NCI-H2227 treated with DMSO at 0.1 percent for 48 hours (cell line): Measurements from ENCODE around the gene EFR3B.
"Not testable (repeated sequence)": the region's sequence is repeated elsewhere in the genome, so short reads cannot be mapped to it uniquely, and the experiment has no call there.

Experiments used
- DNase-seq: peaks from one replicate; lab custom pipeline; 2025; lab: John Stamatoyannopoulos, UW

Gene EFR3B

DNA sequence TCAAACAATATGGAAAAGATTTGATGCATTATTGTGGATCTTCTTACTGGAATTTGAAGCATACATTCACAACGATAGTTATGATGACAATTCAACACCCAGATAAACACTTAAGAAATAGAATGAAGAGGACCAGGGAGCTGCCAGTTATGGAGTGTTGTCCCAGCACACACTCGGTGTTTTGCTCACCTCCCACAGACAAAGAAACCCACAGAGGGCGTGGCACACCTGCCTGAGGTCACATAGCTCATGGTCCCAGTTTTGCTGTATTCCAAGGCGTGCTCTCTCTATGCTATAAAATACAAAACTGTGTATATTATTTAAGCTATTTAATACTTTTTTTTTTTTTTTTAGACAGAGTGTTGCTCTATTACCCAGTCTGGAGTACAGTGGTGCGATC is 31.1 kb downstream of the EFR3B start:
- DNase-seq, result no peak

DNA sequence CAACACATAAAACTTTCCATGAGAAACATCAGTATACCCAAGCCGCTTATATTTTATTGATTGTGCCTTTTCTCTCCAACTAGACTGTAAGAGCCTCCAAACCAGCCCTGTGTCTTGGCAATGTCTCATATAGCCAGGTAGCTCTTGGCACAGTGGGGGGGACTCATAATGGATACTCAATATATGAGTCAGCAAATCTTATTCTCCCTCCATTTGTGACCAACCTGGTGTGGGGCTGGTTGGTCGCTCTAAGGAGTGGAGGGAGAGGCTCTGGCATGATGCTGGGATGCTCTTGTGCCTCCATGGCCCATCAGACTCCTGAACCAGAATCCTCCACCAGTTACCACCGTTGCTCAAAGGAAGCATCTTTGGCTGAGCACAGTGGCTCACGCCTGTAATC is 32.0 kb downstream of the EFR3B start:
- DNase-seq, result no peak

DNA sequence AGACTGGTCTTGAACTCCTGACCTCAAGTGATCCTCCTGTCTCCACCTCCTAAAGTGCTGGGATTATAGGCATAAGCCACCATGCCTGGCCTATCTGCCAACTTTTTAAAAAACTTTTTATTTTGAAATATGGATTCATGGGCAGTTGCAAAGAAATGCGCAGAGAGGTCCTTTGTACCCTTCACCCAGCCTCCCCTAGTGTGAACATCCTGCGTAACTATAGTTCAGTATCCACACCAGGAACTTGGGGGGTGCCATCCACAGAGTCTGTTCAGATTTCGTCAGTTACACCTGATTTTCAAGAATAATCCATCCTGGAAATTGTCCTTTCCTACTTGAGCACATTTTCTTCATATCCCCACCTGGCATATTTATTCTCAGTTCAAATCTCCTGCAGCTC is 33.0 kb downstream of the EFR3B start:
- DNase-seq, result no peak

DNA sequence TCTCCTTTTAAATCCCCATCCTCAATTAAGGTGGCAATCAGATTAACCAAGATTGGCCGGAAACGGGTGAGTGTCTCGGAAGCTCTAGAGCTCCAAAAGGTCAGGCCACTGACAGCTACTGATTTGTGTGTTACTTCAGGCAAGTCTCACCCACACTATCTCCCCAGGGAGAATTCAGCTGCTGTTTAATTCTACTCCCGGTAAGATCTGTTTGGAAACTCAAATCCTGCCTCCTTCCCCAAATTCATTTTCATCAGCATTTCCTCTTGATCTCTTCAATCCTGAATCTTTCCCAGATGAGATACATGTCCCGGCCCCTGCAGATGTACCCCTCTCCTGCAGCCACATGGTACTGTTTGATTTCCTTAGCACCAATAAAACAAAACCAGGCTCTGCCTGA is 34.9 kb downstream of the EFR3B start:
- DNase-seq, result no peak

DNA sequence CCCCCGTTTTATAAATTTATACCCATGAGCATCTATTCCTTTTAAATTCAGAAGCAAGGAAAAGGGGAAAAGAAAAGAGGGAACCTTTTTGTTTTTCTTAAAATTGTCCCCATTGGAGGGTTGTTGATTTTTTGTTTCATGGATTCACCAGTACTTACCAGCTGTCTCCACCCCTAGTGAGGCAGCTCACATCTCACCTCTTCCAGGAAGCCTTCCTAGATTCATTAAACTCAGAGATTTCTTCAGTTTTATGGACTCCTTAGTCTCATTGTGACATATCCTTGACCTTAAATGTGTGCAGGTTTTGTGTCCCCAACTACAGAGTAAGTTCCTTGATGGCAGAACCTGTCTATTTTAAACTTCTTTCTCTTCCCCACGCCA is 35.9 kb downstream of the EFR3B start:
- no peak for DNase-seq

DNA sequence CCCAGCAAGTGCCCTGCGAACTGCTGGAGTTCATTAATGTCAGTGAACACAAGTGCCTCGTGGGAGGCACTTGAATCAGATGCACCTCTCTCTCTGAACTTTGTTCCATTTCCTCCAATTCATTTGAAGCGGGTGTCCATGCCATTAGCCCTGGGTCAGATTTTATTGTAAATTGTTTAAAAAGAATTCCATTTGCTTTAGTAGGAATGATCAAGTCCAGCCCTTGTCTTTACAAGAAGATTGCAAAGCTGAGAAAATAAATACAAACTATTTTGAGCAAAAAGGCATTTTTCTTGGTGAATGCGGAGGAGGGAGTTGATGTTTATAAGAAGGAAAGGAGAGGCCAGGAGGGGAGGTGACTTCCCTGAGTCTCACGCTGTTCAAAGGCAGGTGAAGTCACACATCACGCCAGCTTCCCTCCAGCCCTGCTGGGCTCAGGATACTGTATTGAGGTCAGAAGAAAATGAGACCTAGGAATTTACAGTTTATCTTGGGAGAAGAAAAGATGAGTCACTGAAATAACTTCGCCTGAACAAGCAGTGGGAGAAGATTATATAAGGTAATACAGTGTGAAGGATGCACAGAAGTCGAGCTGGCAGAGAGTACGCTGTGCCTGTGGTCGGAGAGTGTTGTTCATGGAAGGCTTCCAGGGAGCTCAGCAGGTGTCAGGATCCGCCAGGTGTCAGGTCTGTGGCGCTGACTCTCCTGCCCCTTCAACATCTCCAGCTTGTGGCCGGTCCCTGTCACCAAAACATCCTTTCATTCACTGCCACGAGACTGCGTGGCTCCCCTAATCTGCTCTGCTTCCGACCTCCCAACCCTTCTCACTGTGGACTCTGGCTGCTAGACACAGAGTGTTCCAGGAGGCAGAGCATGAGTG is 36.5 kb downstream of the EFR3B start:
- DNase-seq, result peak; percentile 35

DNA sequence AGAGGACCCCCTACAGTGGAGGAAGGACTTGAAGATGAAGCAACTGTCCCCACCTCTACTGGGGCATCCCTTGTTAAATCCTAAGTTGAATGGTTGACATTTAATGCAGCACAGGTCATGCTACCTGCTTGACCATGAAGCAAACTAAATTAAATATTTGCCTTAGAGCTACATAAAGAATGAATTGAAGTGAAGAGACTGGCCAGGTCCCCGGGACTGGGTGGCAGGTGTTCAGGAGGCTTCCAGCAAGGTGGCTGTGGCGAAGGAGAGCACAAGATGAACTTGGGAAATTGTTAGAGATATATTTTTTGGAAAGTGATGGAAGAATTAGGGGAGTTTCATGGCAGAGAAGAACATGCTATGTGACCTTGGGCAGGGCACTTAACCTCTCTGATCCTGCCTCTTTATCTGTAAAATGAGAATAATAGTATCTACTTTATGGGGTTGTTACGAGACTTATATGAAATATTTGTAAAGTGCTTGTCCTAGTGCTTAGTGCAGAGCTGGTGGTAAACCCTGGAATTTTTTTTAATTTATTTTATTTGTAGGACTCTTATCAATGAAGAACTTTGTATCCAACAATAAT is 37.3 kb downstream of the EFR3B start:
- no peak for DNase-seq

DNA sequence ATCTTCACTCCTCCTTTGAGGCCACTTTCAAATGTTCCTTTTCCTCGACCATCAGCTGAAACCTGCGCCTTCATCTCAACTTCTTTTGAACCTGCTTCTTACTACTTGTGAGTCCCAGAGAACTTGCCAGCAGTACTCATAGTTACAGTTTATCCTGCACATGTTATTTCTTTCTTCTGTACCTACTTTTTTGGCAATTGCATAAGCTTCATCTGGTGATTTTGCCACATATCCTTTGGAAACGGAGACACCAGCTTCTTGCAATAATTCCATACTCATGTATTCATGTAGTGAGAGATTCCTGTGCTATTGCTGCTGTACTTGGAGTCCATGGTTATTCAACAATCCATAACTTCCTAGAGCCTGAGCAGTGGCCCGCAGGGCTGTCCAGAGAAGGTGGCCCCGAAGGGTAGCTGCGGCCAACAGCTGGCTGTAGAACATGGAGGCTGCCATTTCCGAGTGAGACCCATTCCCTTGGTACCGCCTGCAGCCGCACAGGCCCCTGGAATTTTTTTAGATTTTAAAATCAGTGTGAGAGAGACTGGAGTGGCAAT is 39.4 kb downstream of the EFR3B start:
- no peak for DNase-seq

DNA sequence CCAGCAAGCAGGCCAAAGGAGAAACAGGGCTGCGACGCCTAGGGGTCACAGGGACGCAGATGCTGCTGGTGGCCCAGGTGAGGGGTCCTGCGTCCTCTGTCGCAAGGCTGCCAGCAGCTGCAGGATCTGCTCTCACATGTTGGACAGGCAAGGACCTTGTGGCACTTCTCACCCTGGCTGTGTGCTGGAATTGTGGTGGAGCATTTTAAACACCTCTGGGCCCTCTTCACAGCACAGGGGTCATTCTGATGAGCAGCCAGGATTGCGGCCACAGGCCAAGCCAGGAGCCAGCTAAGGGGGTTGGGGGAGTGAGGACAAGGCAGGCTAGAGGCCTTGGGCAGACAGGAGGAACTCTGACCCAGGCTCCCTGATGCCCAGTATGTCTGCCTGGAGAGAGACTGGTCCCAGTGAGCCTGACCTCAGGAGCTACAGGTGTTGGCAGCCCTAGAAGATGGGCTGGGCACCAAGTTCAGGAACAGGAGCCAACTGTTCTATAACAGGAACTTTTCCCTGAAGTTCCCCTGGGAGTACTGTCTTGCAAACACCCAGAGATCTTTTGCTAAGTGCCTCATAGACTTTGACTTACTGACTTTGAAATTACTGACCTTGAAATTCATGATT is 40.2 kb downstream of the EFR3B start:
- DNase-seq, result no peak

DNA sequence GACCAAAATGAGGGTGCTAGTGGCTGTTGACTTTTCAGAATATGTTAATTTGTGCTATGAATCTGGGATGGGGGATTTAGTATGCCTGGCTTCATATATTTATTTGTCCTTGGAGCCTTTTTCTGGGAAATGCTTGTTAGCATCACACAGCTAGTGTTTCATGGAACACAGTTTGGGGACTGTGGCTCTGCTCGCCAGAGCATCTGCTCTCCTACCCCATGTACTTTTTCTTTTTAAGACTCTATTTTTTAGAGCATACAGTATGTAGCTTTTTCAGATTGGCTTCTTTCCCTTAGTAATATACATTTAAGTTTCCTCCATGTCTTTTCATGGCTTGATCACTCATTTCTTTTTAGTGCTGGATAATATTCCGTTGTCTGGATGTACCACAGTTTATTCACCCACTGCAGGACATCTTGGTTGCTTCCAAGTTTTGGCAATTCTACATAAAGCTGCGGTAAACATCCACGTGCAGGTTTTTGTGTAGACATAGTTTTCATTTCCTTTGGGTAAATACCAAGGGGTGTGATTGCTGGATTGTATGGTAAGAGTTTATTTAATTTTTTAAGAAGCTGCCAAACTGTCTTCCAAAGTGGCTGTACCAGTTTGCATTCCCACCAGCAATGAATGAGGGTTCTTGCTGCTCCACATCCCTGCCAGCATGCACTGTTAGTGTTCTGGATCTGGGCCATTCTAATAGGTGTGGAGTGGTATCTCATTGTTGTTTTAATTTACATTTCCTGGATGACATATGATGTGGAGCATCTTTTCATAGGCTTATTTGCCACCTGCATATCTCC is 44.1 kb downstream of the EFR3B start:
- DNase-seq, result no peak

DNA sequence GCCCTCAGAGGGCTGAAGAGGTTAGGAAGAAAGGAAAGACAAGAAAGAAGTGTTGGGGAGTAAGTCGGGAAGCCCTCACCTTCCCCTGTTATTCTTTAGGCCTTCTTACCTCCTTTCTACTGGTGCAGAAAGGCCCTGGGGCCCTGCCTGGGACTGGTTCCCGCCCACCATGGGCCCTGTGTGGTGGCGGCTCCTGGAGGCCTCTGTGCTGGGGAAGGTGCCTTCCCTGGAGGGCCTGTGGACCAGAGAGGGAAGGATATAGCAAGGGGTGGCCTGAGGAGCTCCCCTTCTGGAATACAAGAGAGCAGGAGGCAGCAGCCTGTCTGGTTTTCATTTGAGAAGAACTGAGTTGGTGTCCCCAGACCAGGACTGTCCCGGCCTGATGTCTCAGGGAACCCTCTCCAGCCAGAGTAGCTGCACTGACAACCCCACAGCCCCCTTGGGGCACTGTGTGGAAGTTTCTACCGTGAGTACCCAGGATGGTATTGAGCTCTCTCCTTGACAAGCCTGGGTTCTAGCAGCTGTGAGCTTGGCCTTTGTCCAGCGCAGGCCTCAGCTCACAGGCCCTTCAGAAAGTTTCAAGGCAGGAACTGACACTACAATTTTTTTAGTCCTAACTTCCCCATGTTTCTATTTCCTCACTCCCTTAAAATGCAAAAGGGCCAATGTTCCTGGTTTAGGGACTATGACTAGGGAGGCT is 47.1 kb downstream of the EFR3B start:
- no peak for DNase-seq

DNA sequence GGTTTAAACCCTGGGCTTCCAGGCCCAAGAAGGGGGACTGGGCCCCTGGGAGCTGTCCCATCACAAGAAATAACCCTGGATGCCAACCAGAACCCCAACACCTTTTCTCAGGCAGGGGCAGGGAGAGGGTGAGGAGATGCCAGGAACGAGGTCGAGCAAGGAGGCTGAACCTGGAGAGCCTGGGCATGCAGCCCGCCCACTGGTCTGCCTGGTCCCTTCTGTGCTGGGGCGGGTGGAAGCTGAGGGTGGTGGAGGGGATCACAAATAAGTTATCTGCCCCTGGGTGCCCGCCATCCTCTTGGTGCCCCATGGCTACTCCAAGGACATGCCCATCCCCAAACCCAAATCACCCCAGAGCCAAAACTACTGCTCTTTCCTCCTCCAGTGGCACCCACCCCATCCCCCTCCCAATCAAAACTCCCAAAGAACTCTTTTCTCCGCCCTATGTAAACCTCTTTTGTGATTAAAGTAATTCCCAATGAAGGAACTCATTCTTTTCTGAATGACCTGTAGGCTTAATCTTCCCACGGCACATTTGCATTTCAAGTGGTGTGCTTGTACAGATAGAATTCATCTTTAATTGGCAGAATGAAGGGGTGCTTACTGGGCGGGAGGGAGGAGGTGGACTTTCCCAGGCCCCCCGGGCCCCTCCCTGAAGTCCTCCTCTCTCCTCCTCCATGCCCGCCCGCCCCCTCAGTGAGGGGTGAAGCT is 47.9 kb downstream of the EFR3B start:
- DNase-seq, result no peak

DNA sequence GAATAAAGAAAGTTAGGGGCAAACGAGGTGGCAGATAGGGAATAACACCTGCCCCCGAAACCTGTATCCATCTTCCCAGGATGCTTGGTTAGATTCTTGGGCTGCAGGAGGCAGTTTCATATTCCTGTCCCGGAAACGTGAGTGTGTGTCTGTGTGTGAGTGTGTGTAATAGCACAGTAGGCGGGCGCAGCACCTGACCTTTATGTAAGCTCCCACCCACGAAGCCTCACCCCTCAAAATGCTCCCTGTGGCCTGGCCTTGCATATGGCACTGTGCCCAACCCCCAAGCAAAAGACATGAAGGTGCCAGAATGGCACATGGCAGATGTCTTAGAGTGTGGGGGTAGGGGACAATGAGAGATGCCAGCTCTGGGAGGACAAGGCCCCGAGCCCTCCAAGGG is 48.9 kb downstream of the EFR3B start:
- no peak for DNase-seq

DNA sequence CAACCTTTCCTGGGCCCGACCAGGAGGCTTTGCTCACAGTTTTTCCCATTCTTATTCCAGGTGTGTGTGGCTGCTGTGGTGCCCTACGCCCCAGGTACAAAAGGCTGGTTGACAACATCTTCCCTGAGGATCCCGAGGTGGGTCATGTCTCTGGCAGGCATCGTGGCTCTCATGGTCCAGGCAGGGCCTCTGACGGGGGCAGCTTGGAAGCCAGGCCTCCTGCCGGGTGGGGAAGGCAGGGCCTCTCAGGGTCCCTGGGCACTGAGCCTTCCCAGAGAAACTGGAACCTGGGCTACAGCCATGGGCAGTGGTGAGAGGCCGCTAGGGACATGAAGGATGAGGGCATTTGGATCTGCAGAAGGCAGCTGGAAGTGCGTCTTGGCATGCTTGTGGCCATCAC is 49.4 kb downstream of the EFR3B start:
- DNase-seq, result no peak

DNA sequence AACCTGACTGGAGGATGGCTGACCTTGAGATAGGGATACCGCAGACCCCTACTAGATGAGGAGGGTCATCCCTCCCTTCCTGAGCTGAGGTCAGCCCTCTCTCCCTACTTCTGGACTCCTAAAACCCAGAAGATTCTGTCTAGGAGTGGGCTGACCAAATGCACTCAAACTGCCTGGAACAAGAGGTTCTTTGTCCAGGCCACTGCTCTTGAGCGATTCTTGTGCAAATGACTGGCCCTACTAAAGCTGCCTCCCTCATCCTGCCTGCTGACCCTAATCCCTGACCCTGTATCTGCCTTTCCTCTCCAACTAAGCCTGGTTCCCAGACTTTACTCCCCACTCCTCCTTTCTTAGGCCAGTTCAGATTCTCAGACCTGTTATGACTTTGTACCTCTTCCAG is 56.2 kb downstream of the EFR3B start:
- no peak for DNase-seq

DNA sequence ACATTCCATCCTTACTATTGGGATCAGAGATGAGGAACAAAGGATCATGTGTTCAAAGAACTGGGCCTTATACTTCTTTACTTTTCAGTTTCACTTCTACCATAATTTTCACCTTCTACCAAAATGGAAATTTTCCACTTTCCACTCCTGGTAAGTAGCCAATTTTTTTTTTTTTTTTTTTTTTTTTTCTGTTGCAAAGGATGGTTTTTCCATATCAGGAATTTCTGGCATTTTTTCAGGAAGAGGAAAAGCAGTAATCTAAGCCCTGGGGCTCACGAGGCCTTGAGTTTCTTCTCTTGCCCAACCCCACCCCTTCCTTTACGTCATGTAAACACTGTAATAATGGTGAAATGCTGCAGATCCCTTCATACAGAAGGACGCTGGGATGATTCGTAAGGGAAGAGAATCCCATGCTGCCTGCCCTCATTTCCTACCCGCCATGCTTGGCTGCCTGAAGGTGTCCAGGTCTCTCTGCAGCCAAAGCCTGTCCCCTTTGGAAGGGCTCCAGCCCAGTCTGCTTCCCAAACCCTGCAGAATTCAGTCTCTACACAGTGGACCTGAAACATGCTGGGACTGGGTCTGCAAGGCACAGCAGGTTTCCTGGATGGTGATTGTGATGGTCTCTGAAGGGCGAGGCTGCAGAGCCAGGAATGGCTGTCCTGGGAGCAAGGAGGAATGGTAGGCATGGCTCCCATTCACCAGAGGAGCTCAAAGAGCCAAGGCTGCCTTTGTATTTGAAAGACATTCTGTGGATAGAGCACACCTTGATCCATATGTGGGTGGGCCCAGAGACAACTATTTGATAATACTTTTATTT is 57.0 kb downstream of the EFR3B start:
- no peak for DNase-seq

DNA sequence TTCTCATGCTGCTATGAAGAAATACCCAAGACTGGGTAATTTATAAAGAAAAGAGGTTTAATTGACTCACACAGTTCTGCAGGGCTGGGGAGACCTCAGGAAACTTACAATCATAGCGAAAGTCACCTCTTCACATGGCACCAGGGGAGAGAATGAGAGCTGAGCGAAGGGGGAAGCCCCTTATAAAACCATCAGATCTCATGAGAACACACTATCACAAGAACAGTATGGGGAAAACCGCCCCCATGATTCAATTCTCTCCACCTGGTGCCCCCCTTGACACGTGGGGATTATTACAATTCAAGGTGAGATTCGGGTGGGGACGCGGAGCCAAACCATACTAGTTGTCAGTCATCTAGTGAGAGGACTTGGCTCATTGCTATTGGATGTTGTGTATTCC is 60.5 kb downstream of the EFR3B start:
- not testable (repeated sequence) for DNase-seq

DNA sequence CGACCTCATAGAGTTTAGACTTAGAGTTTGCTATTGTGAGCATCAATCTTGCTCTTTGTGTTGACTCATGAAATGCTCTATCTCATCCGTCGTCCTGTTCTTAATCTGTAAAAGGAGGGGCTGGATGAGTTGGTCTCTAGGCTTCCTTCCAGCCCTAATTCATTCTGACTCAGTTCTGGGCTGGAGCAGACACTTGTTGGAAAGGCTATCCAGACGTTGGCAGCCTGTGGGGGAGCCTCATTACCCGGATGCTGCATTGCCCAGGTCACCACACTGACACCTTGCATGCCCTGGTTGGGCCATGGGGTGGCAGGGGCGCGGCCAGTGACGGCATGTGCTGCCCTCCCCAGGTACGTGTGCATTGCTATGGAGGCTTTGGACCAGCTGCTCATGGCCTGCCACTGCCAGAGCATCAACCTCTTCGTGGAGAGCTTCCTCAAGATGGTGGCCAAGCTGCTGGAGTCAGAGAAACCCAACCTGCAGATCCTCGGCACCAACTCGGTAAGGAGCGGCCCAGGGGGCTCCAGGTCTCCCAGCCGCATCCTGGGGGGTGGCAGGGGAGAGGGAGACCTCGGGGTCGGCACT is 61.5 kb downstream of the EFR3B start:
- no peak for DNase-seq

DNA sequence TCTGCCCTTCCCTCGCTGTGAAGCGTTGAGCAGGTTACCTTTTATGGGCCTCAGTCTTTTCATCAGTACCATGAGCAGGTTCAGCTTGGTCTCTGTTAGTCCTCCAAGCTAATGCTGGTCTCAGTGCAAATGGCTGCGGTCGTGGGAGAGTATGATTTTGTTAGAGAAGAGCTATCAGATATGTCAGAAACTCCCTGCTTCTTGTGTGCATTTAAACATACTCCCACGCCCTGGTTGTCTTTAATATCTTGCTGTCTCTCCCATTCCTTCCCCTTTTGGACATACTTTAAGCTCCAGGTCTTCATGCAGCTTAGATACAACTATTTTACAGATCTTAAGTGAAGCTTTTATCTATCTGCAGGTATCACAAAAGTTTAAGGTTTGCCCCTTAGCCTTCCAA is 62.9 kb downstream of the EFR3B start:
- DNase-seq, result no peak
